Activated gamma-delta T cell (primary cell): ENCODE measurements around the gene POMZP3.
"Not testable (repeated sequence)": the region's sequence is repeated elsewhere in the genome, so short reads cannot be mapped to it uniquely, and the experiment has no call there.

Experiments
- DNase-seq: peaks from one replicate; lab custom pipeline; 2025; lab: John Stamatoyannopoulos, UW

The POMZP3 gene

DNA sequence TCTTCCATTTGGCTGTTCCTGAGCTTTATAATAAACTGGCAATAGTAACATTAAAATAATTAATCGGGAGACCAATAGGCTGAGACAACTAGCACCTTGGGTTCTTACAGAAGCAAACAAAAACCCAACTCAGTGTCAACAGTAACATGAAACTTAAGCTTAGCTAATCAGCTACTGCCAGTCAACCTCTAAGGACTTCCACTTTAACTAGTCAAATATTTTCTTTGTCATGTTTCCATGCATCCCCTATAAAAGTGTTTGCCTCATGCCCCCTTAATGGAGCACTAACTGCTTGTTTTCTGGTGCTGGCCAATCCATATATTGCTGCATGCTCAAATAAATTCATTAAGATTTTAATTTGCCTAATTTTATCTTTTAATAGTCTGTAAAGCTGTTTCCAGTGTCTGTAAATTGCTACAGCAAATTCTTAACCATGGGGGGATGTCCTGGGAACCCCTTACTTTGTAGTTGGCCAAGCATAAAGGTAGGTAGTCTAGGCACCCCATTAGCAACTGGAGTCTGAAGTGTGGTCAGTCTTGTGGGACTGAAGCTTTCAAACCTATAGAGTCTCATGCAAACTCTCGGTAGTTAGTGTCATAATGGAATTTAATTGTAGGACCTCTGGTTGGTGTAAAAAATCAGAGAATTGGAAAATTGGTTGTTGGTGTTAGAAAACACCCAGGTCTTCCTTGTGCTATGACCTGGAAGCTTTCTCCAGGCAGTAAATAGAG lies 40.3 kb downstream of the POMZP3 start:
- not testable (repeated sequence) for DNase-seq

DNA sequence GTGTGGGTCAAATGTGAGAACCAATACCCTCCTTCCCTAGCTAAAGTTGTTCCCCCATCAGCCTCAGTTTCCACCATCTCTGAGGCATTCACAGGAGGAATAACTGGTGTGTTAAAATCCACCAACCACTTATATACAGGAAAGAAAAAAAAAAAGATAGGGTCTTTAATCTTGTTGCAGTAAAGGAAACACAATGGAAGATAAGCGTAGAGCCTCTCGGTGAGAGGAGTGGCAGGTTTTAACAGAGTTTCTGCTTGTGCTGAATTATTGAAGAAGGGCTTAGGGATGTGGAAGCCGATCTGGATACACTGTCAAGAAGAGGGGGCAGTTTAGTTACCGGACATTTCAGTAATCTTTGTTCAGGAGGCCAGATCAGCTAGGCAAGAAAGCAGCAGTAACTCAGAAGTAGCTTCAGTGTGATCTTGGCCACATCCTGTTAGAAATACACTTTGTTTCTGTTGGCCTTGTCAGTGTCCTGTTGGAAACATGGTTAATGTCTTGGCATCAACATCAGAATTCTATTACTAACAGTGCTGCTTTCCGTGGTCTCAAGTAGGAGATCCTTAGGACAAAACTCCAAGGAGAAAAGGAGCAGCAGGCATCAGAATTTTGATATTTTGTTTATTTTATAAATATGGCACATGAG lies 43.3 kb downstream of the POMZP3 start:
- DNase-seq = not testable (repeated sequence)

DNA sequence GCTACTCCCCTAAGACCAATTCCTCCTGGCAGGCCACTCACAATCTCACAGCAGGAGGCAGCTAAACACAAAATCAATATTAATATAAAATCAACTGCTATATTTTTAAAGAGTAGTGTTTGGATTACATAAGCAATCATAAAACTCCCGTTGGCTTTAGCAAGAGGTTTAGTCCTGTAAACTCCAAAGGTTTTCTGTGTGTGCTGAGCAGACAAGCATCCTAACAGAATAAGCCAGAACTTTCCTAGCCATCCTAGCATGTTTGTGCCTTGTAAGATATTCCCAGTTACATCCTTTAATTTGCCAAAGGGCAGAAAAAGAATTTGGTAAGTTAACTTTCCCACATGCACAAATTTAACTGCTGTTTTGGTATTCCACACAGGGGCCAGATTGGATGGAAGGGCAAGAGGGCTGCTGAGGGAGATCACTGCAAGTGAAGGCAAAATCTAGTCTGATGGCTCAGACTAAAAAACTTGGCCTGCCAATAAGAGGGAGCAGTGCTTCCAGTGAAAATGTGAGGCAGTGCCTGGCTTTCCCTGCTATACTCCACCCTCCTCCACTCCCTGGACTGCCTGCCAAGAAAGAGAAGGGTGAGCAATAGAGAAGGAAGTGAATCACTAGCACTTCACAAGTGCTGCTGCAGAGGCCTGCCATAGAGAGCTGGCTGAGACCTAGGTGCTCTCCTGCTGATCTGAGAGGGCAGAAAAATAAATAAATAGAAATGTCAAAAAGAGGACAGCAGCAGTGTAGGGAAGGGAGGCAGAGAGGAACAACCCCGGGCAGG lies 44.0 kb downstream of the POMZP3 start:
- DNase-seq = not testable (repeated sequence)

DNA sequence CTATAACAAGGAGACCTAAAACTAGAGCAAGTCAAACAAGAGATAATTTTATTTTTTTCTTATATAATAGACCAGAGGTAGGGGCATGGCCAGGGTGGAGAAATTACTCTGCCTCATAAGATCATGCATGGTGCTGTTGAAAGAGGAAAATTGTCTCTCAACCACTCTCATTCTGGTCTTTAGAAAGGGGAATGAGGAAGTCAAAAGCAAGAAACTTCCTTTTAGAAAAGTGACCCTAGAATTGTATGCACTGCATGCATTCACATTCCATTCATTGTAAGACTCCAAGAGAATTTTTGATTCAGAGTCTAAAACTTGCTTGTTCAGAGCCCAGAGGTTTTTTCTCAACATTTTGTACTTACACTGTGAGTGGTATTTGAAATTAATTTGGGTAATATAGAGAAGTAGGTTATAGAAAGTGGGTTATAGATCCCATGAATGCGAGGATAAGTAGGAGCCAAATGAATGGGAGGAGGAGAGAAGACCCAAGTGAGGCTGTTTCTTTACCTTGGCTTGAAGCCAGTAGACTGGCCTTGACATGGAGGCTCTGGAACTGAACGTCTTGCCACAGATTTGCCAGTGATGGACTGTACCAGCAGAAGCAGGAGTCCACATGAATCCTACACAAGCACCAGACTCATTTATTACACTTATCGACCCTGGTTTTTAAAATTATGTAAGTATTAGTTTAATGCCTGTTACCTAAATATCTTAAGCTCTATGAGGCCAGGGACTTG lies 51.0 kb downstream of the POMZP3 start:
- not testable (repeated sequence) for DNase-seq

DNA sequence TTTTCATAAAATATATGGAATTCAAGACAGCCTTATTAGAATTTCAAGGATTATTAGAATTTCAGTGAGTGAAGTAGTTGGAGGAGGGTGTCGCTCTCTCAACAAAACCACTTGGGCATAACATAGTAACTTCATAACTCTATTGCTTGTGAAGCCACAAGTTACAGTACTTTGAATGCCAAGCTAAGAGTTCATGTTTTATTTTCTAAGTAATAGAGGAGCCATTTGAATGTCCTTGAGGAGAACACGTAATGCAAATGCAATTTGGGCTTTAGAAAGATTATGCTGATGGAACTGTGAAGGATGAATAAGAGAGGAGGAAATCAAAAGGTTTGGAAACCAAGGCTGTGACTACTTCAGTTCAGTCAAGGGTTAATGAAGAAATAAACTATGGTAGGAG lies 51.6 kb downstream of the POMZP3 start:
- not testable (repeated sequence) for DNase-seq

DNA sequence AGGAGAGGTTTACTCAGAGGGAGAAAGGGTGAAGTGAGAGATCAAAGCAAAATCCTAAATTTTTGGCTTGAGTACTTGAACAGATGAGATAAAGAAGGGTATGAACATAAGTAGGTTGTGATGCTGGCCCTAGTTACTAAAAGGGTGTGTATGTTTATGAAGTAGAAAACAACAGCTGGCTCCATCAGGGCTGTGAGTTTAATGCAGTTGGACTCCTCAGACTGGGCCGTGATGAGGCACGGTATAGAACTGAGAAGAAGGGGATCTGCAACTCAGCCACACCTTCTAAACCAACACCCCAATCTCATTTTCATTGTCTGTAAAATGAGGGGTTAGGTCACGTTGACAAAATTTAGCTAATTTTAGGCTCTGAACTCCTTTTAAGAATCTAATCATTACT lies 54.8 kb downstream of the POMZP3 start:
- DNase-seq = not testable (repeated sequence)

DNA sequence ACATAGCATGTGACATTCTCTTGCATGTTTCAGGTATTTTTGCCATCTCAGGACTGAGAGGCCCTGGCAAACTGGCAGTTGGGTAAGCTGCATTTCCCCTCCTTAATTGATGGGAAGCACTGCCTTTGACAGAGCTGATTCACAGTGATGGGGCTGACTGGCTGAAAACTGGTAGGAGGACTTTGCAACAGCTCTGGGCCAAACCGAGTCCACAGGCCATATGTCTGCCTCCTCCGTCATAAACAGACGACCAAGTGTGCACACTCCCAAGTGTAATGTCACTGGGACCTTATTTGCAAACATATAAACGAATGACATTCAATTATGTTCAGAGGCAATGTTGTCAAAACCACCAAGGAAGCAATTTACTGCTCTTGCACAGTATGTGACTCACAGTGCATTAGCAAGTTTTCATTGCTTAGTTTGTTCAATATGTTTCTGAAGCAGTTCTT lies 56.7 kb downstream of the POMZP3 start:
- DNase-seq = not testable (repeated sequence)

DNA sequence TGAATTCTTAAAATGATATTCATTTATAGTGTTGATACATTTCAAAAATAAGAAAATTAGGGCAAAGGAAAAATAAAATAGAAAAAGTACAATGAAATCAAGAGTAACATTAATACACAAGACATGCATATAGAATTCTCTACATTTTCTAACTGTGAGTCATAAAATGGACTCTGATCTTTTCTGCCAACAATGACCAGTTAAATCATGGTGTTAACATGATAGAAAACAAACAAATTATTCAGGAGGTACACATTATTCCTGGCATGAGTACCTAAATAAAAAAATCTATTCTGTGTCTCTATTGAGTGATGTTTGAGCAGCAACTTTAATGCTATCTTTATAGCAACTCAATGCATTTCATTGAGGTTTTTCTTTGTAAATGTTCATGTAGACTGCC lies 58.3 kb downstream of the POMZP3 start:
- not testable (repeated sequence) for DNase-seq

DNA sequence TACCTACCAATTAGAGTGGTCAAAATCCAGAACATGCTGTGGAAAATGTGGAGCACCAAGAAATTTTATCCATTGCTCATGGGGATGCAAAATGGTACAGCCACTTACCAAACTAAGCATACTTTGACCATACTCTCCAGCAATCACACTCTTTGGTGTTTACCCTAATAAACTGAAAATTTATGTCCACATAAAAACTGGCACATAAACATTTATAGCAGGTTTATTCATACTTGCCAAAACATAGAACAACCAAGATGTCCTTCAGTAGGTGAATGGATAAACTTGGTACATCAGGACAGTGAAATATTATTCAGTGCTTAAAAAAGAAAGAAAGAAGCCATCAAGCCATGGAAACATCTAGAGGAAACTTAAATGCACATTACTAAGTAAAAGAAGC lies 59.3 kb downstream of the POMZP3 start:
- not testable (repeated sequence) for DNase-seq

DNA sequence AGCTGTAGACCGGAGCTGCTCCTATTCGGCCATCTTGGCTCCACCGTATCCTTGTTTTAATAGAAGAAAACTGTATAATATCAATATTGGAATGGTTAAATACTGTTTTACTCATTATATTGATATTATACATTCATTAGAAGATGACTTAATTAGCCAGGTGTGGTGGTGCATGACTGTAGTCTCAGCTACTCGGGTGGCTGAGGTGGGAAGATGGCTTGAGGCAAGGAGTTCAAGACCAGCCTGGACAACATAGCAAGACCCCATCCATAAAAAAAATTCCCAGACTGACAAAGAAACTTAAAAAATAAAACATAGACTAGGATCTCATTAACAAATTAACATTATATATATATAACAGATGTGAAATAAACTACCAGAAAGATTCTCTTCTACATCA lies 59.8 kb downstream of the POMZP3 start:
- DNase-seq = not testable (repeated sequence)

DNA sequence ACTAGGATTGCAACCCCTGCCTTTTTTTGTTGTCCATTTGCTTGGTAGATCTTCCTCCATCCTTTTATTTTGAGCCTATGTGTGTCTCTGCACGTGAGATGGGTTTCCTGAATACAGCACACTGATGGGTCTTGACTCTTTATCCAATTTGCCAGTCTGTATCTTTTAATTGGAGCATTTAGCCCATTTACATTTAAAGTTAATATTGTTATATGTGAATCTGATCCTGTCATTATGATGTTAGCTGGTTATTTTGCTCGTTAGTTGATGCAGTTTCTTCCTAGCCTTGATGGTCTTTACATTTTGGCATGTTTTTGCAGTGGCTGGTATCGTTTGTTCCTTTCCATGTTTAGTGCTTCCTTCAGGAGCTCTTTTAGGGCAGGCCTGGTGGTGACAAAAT lies 62.1 kb downstream of the POMZP3 start:
- DNase-seq = not testable (repeated sequence)

DNA sequence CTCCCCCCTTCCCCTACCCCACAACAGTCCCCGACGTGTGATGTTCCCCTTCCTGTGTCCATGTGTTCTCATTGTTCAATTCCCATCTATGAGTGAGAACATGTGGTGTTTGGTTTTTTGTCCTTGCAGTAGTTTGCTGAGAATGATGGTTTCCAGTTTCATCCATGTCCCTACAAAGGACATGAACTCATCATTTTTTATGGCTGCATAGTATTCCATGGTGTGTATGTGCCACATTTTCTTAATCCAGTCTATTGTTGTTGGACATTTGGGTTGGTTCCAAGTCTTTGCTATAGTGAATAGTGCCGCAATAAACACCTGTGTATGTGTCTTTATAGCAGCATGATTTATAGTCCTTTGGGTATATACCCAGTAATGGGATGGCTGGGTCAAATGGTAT lies 65.7 kb downstream of the POMZP3 start:
- DNase-seq = not testable (repeated sequence)

DNA sequence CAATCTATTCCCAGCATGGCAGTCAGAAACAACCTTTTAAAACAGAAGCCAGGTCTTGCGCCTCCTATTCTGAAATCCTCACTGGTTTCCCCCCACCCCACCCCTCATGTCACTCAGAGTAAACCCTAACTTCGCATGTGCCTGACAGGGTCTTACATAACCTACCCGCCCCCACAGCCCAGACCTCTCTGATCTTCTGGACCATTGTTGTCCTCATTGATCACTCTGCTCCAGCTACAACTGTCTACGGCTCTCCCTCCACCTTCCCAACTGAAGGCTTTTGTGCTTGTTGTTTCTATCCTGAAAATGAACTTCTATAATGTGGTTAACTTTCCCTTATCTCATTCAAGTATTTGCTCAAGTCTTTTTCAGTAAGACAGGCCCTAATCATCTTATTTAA lies 66.9 kb downstream of the POMZP3 start:
- not testable (repeated sequence) for DNase-seq
